ENCODE results near the gene GJC3. TPM values are rescaled to one million over a fixed set of nuclear protein-coding genes. Genes with fewer than 3 reads are reported as not detected.

Gene GJC3
- total and polyA plus RNA-seq, 9 of the 15 experiments (the other 6 are each of a cell fraction or from before 2014, with no cell fraction given) = 0.10 to 0.45 (median 0.28) TPM; not detected in 1

GRCh38 chr7:99928188-99928587 lies 1.2 kb downstream of the GJC3 start:
- no peaks in the 10 kb centered on the region for H3K79me2 ChIP-seq (ENCODE audit: control insufficient read depth, insufficient read depth, low read length)
- H2AFZ ChIP-seq (ENCODE audit: low read depth, low read length) = no peak overlapping the region
- peaks cover 4 to 10% of the 10 kb centered on the region in 2 experiments; a peak in 4 of 5 replicates for H3K4me1 ChIP-seq (replicated peaks in 1 of 2; ENCODE audit: control insufficient read depth in 2 of 2, insufficient read depth in 2 of 2, low read length in 2 of 2)
- FAIRE-seq = no peak
- H3K36me3 ChIP-seq (ENCODE audit: control insufficient read depth, insufficient read depth, low read length) = no peaks in the 10 kb centered on the region
- TF ChIP-seq HMBOX1 (IDR thresholded peaks at IDR 0.05) (no peak), ZZZ3 (IDR thresholded peaks at IDR 0.05) (no peak), ZNF740 (CRISPR knock-in tag; IDR thresholded peaks at IDR 0.05) (no peak), ZNF740 (tag; IDR thresholded peaks at IDR 0.05) (no peak), HDGF (IDR thresholded peaks at IDR 0.05) (no peak), RBM17 (IDR thresholded peaks at IDR 0.05; ENCODE audit: borderline replicate concordance, low read depth, low read length) (no peak), JUNB (CRISPR knock-in tag; conservative IDR thresholded peaks at IDR 0.05) (no peak), FUS (optimal IDR thresholded peaks at IDR 0.05; ENCODE audit: low read depth, low read length) (no peak), SIRT6 (IDR thresholded peaks at IDR 0.05; ENCODE audit: low read depth, low read length) (no peak), NR0B1 (IDR thresholded peaks at IDR 0.05; ENCODE audit: partially characterized antibody) (no peak), ARID1B (IDR thresholded peaks at IDR 0.05) (no peak)
- H3K4me3 ChIP-seq = no peak overlapping the region
- H3K27ac ChIP-seq (ENCODE audit: extremely low read depth, low read depth, low read length) = no peak overlapping the region
- H3K4me2 ChIP-seq (ENCODE audit: insufficient read depth, low read length) = no peak overlapping the region
- WGBS (ENCODE audit: insufficient coverage, low coverage, missing lambda C conversion rate) = 6% methylated on average over 2 of the region's 2 CpGs
- DNase-seq (ENCODE audit: extremely low read depth in 1 of 4, low spot score in 3 of 4) = no peak
- ATAC-seq = no peak
- POLR2A ChIA-PET = interaction anchor here (0.7 to 1.3 kb wide), 3 partner anchors 10 to 462 kb away, joined by 3 read pairs; no protein-coding TSS in a partner anchor
- BruUV-seq (replicated peaks) = no TSS peak
- H3K9me3 ChIP-seq (replicated peaks; ENCODE audit: control insufficient read depth, insufficient read depth, low read depth, low read length) = no peaks in the 10 kb centered on the region
- no peaks in the 10 kb centered on the region for H4K20me1 ChIP-seq (replicated peaks; ENCODE audit: control insufficient read depth, insufficient read depth, low read length)
- H3K27me3 ChIP-seq (ENCODE audit: control insufficient read depth in 2 of 2, insufficient read depth in 2 of 2, low read length in 2 of 2) = peaks cover 6 to 22% of the 10 kb centered on the region in 2 experiments; a peak in 3 of 5 replicates
- intact Hi-C loops (cut with micrococcal nuclease) (no loop called here), in situ Hi-C loops (cut with MboI) (no loop called here)
- H3K9me1 ChIP-seq (ENCODE audit: control insufficient read depth, insufficient read depth, low read length) = no peaks in the 10 kb centered on the region
- CTCF ChIA-PET (ENCODE audit: low intra/inter-chr PET ratio) = interaction anchor here (0.6 to 0.7 kb wide), 3 partner anchors 13 to 200 kb away, joined by 3 to 5 read pairs (median 4); no protein-coding TSS in a partner anchor
- H3K9ac ChIP-seq (ENCODE audit: insufficient read depth in 1 of 2, low read depth in 2 of 2, low read length in 2 of 2) = no peak overlapping the region

All from K562 (cell line).